Measurements from ENCODE around the gene UBE2Q2. TPM values are rescaled to one million over a fixed set of nuclear protein-coding genes. Genes with fewer than 3 reads are reported as not detected.

The UBE2Q2 gene
- total RNA-seq, 4 donors from 2014 or later = 50.6 to 92.2 (median 65.5) TPM

DNA sequence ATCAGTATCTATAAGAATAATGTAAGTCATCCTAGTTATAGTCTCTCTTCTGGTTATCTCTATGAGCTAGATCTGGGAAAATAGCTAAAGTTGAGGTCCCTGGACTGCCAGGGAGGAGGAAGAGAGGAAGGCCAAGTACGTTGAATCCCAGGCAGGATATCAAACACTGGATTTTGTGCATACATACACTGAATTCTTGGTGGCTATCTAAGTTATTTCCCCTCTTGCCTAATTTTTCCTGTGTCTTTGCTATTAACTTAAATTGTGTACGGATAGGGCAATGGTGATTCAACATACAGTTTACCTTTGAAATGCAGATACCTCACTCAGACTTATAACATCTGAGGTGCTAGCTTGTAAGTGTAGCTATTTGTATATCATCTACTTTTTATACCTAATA is 87.6 kb downstream of the UBE2Q2 start:
- no peak overlapping the region for H3K27ac ChIP-seq
- WGBS, 2 donors (ENCODE audit: low coverage in 1 of 2) = 88 to 95% methylated on average over 2 of the region's 2 CpGs
- H3K4me1 ChIP-seq = no peaks in the 10 kb centered on the region
- no peak overlapping the region for H3K4me3 ChIP-seq
- H3K9me3 ChIP-seq = no peaks in the 10 kb centered on the region
- H3K27me3 ChIP-seq = no peaks in the 10 kb centered on the region
- H3K36me3 ChIP-seq = peaks cover 3 to 73% of the 10 kb centered on the region in 2 donors
- TF ChIP-seq EP300 (IDR thresholded peaks at IDR 0.05) (no peak), POLR2AphosphoS5 (IDR thresholded peaks at IDR 0.05) (no peak), CTCF (IDR thresholded peaks at IDR 0.05) (no peak), POLR2A (IDR thresholded peaks at IDR 0.05) (no peak)
- ATAC-seq = no peak

DNA sequence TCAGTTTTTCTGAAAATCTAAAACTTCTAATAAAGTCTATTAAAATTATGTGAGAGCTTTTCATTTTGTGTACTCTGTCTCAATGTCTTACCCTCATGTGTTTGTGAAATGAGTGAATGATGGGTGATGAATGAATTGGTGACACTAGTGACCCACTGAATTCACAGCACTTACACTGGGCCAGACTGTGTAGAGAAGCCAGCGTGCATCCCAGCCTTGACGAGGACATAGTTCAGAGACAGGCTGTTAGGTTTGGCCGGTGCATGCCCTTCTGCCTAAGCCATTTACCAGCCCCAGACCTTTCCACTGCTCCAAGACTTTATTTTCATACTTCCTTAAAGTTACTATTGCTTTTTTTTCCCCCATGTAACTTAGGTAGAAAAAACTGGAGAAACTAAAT is 99.2 kb downstream of the UBE2Q2 start:
- H3K9me3 ChIP-seq = no peaks in the 10 kb centered on the region
- H3K4me1 ChIP-seq = no peaks in the 10 kb centered on the region
- no peak overlapping the region for H3K27ac ChIP-seq
- WGBS, 2 donors (ENCODE audit: low coverage in 1 of 2) = 54 to 62% methylated on average over 2 to 3 of the region's 3 CpGs
- H3K36me3 ChIP-seq = peaks cover 0 to 5% of the 10 kb centered on the region in 2 donors
- H3K27me3 ChIP-seq = peaks cover 15% of the 10 kb centered on the region
- H3K4me3 ChIP-seq = no peak overlapping the region
- no peak for TF ChIP-seq EP300 (IDR thresholded peaks at IDR 0.05)
- TF ChIP-seq CTCF (IDR thresholded peaks at IDR 0.05) = no peak
- no peak for TF ChIP-seq POLR2A (IDR thresholded peaks at IDR 0.05)
- TF ChIP-seq POLR2AphosphoS5 (IDR thresholded peaks at IDR 0.05) = no peak
- no peak for ATAC-seq

GRCh38 chr15:75943246-75943645 is 100.0 kb downstream of the UBE2Q2 start:
- no peak for ATAC-seq
- Histone ChIP-seq H3K4me1 (no peaks in the 10 kb centered on the region), H3K27ac (no peak overlapping the region), H3K9me3 (no peaks in the 10 kb centered on the region), H3K27me3 (peaks cover 22% of the 10 kb centered on the region), H3K4me3 (no peak overlapping the region), H3K36me3 (no peaks in the 10 kb centered on the region)
- WGBS, 2 donors (ENCODE audit: low coverage in 1 of 2) = 66 to 69% methylated on average over 5 of the region's 5 CpGs
- TF ChIP-seq POLR2AphosphoS5 (IDR thresholded peaks at IDR 0.05) (no peak), CTCF (IDR thresholded peaks at IDR 0.05) (no peak), POLR2A (IDR thresholded peaks at IDR 0.05) (no peak), EP300 (IDR thresholded peaks at IDR 0.05) (no peak)

DNA sequence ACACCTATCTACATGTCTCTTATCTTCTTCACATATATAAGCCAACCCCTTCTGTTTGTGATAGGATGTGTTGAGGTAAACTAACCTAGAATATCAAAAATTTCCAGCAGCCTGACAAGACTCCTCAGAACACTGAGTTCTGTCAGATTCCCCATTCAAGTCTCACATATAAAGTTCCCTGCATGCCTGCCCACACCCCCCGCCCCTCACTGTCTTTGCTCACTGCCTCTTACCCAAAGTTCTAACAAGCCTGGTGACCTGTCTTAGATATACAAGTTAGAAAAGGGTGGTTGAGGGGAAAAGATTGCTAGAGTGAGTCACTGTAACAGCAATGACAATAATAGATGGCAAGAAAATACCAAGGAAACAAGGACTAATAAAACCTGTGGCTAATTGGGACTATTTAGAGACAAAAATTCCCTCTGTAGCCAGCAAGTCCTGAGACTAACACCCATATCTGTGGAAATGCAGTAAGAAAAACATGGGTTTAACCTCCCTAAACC is 100.5 kb downstream of the UBE2Q2 start:
- 33% methylated on average over 1 of the region's 1 CpG; no CpG with 5 or more reads in 1 of the 2 donors for WGBS, 2 donors (ENCODE audit: low coverage in 1 of 2)
- H3K36me3 ChIP-seq = no peaks in the 10 kb centered on the region
- TF ChIP-seq POLR2AphosphoS5 (IDR thresholded peaks at IDR 0.05) = no peak
- TF ChIP-seq POLR2A (IDR thresholded peaks at IDR 0.05) = no peak
- peaks cover 28% of the 10 kb centered on the region for H3K27me3 ChIP-seq
- no peak overlapping the region for H3K27ac ChIP-seq
- H3K4me1 ChIP-seq = no peaks in the 10 kb centered on the region
- no peaks in the 10 kb centered on the region for H3K9me3 ChIP-seq
- no peak overlapping the region for H3K4me3 ChIP-seq
- no peak for ATAC-seq

- 0 to 73% methylated on average over 1 to 4 of the region's 4 CpGs for WGBS, 2 donors (ENCODE audit: low coverage in 1 of 2)
- TF ChIP-seq EP300 (IDR thresholded peaks at IDR 0.05) = no peak
- TF ChIP-seq POLR2A (IDR thresholded peaks at IDR 0.05) = no peak
- no peak for TF ChIP-seq POLR2AphosphoS5 (IDR thresholded peaks at IDR 0.05)
- no peak for TF ChIP-seq CTCF (IDR thresholded peaks at IDR 0.05)
- no peaks in the 10 kb centered on the region for H3K9me3 ChIP-seq
- no peak overlapping the region for H3K4me3 ChIP-seq
- H3K4me1 ChIP-seq = no peaks in the 10 kb centered on the region
- peaks cover 35% of the 10 kb centered on the region for H3K27me3 ChIP-seq
- no peaks in the 10 kb centered on the region for H3K36me3 ChIP-seq
- H3K27ac ChIP-seq = no peak overlapping the region
- no peak for ATAC-seq
Observed at GRCh38 chr15:75945953-75946352, 102.7 kb downstream of the UBE2Q2 start.
